Psoas muscle (tissue), 8 donors: Measurements from ENCODE around the gene ZFYVE27. TPM values are rescaled to one million over a fixed set of nuclear protein-coding genes. Genes with fewer than 3 reads are reported as not detected.
A peak's percentile ranks its signal among the peaks of the same experiment; 100 is the strongest.

ENCODE experiments used
- ATAC-seq, 4 donors: fragments of 200-7000 bp; cut with Tn5 transposase; one replicate each; pipeline ENCODE4 v1.9.1; 2020; ENCODE audit warnings: moderate library complexity in 3 of 4, mild to moderate bottlenecking in 2 of 4
- DNase-seq, 2 donors: peaks; one replicate each; pipeline ENCODE4 v3.0.0-alpha.2; 2020
- H3K27ac ChIP-seq: fragments of 200-600 bp; one replicate; pipeline ENCODE4 v1.8.0; 2022
- H3K27me3 ChIP-seq, 3 donors: fragments of 200-600 bp in 1 of 3; one replicate each; pipeline versions ENCODE4 v1.6.1 to v1.8.0; 2013 to 2022; ENCODE audit warnings: low read length in 2 of 3, mild to moderate bottlenecking in 2 of 3, moderate library complexity in 1 of 3; ENCODE audit not compliant: insufficient read depth in 3 of 3
- H3K36me3 ChIP-seq, 2 donors: fragments of 200-600 bp in 1 of 2; one replicate each; pipeline versions ENCODE4 v1.6.1 to v1.8.0; 2013 to 2022; ENCODE audit warnings: low read depth in 1 of 2, mild to moderate bottlenecking in 1 of 2, moderate library complexity in 1 of 2; ENCODE audit not compliant: insufficient read depth in 1 of 2
- H3K4me1 ChIP-seq: fragments of 200-600 bp; one replicate; pipeline ENCODE4 v1.8.0; 2022
- H3K4me3 ChIP-seq: fragments of 200-600 bp; one replicate; pipeline ENCODE4 v1.8.0; 2022; ENCODE audit warnings: mild to moderate bottlenecking
- H3K9me3 ChIP-seq: fragments of 200-600 bp; one replicate; pipeline ENCODE4 v1.8.0; 2022
- CTCF ChIP-seq: fragments of 200-600 bp; IDR thresholded peaks from one replicate; pipeline ENCODE4 v1.8.0; 2022; ENCODE audit warnings: antibody characterized with exemption
- WGBS, 3 donors: extraction: QIAGEN DNeasy Blood & Tissue Kit; methylation state at CpG; one replicate each; pipeline versions ENCODE4 v1.1.6 to v1.1.7; 2013; 5-methylcytosine and 5-hydroxymethylcytosine counted together
- intact Hi-C, 2 donors: fragments of 100-400 bp; cut with DNase I; formaldehyde crosslinking; loops; one replicate each; pipeline versions ENCODE4 v1.11.0 to v1.14.2; 2022
- polyA plus RNA-seq, 3 donors: library from polyadenylated mRNA; stranded (reverse); fragments of 200-250 nt; gene quantifications; one replicate each; pipeline ENCODE4 v1.2.3, GENCODE V29; 2013
- total RNA-seq, 4 donors: library from RNA; stranded (reverse); fragmentation: NEBNext Ultra II Directional in 2 of 4; extraction: Animal tissue kit (Norgen Biotek cat#: 25700) in 2 of 4; gene quantifications; one replicate each; pipeline versions ENCODE4 v1.2.1 to v1.2.4, GENCODE V29; 2021 to 2023
- donor health status: healthy with polysubstance abuse.
- donor health status: DM: no; HTN: no; CAD: no; lungs with moderate emphysema.
- donor health status: Bipolar disorder and iron deficiency.
- donor health status: healthy.
- donor health status: DM: yes; HTN: yes; CAD: no.
- donor health status: DM: no; HTN: no; CAD: no.
- donor health status: DM: no; HTN: no; CAD: no.
- donor health status: DM: yes; HTN: yes; CAD: no.

ZFYVE27 gene
- total and polyA plus RNA-seq, 7 donors = 8.3 to 20.1 (median 12.5) TPM

DNA sequence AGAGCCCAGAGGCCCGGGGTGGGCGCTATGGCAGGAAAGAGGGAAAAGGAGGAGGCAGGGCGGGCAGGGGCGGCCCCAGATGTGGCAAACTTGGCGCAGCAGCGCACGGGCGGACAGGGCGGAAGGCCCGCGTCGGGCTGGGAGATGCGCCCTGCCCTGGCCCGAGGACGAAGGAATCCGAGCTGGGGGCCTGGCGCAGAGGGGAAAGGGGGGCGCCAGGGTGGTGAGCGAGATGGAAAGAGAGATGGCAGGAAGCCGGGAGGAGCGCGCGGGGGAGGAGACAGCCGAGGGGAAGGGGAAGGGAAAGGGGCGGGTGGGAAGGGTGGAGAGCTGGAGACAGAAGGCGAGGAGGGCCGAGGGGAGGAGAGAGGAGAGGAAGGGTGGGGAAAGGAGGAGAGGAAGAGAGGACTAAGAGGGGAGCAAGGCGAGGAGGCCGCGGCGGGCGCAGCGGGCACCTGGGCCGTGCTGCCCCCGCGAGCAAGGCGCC is 23.5 kb upstream of the ZFYVE27 start, which contains the start of gene MARVELD1:
Gene MARVELD1 (plus strand): TSS at position 392 of the 487 bp plus-strand sequence. CDS start 147 bp downstream, outside the sequence.
- peaks cover 4% of the 10 kb centered on the region for H3K4me1 ChIP-seq
- ATAC-seq (peak in 1 of 4 donors; percentile 4), DNase-seq (peak; percentile 79 to 81)
- H3K4me3 ChIP-seq = peak within 1 kb of the TSS; percentile 76
- H3K27ac ChIP-seq = peak within 1 kb of the TSS; percentile 82
- no peaks in the 10 kb centered on the region for H3K9me3 ChIP-seq
- H3K27me3 ChIP-seq = peaks cover 0 to 24% (median 0%) of the 10 kb centered on the region in 3 donors
- no peak for TF ChIP-seq CTCF
- WGBS, 3 donors = 2 to 20% (median 7%) methylated on average over 19 to 37 of the region's 37 CpGs
- no peaks in the 10 kb centered on the region for H3K36me3 ChIP-seq
- intact Hi-C loops = no loop called here

GRCh38 chr10:97713826-97714400 is 23.0 kb upstream of the ZFYVE27 start:
- Histone ChIP-seq H3K27me3 (peaks cover 0 to 24% (median 0%) of the 10 kb centered on the region in 3 donors), H3K9me3 (no peaks in the 10 kb centered on the region), H3K27ac (peak overlapping the region; percentile 82), H3K4me1 (peaks cover 4% of the 10 kb centered on the region), H3K36me3 (no peaks in the 10 kb centered on the region), H3K4me3 (peak overlapping the region; percentile 76)
- DNase-seq (peak; percentile 74 to 88), ATAC-seq (peak; percentile 84 to 93 (median 87))
- TF ChIP-seq CTCF = no peak
- intact Hi-C loops = no loop called here
- WGBS, 3 donors = 0 to 1% (median 0%) methylated on average over 38 to 69 of the region's 69 CpGs

- no peak for TF ChIP-seq CTCF
- whole genome bisulfite sequencing, 3 donors = 4 to 8% (median 7%) methylated on average over 54 to 74 of the region's 74 CpGs
- intact Hi-C loops = no loop called here
These were observed 22.3 kb upstream of the ZFYVE27 start for GRCh38 chr10:97714401-97715258.

GRCh38 chr10:97715259-97715874 is 21.6 kb upstream of the ZFYVE27 start:
- DNase-seq (no peak), ATAC-seq (no peak)
- Histone ChIP-seq H3K4me3 (peak overlapping the region; percentile 76), H3K27me3 (peaks cover 0 to 18% (median 0%) of the 10 kb centered on the region in 3 donors), H3K27ac (peak overlapping the region; percentile 82), H3K36me3 (no peaks in the 10 kb centered on the region), H3K4me1 (peaks cover 8% of the 10 kb centered on the region), H3K9me3 (no peaks in the 10 kb centered on the region)
- intact Hi-C loops = no loop called here
- 73 to 79% (median 78%) methylated on average over 8 of the region's 8 CpGs for WGBS, 3 donors
- no peak for TF ChIP-seq CTCF

More at GRCh38 chr10:97714401-97715258, 22.3 kb upstream of the ZFYVE27 start:
- H3K27me3 ChIP-seq = peaks cover 0 to 23% (median 0%) of the 10 kb centered on the region in 3 donors
- peak overlapping the region; percentile 76 for H3K4me3 ChIP-seq
- peaks cover 8% of the 10 kb centered on the region for H3K4me1 ChIP-seq
- peak overlapping the region; percentile 82 for H3K27ac ChIP-seq
- ATAC-seq (peak; percentile 40 to 57 (median 52)), DNase-seq (peak; percentile 78 to 83)
- no peaks in the 10 kb centered on the region for H3K36me3 ChIP-seq
- no peaks in the 10 kb centered on the region for H3K9me3 ChIP-seq
